Body of pancreas (tissue), 4 donors: ENCODE results near the gene TRIM51.
"Not testable (repeated sequence)": the region's sequence is repeated elsewhere in the genome, so short reads cannot be mapped to it uniquely, and the experiment has no call there.

ENCODE experiments used
- POLR2A ChIP-seq, 3 donors: fragments of 450-650 bp; IDR thresholded peaks; one replicate each; pipeline ENCODE4 v1.6.1; 2016; ENCODE audit warnings: antibody characterized with exemption in 3 of 3, mild to moderate bottlenecking in 2 of 3
- TF ChIP-seq, protein P1 (sequence below), 7 experiments: fragments of 450-650 bp in 4 of 7; fragments of 200-600 bp in 3 of 7; sonication (generic) in 3 of 7; IDR thresholded peaks; one replicate each; pipeline ENCODE4 v1.5.1; 2016 to 2019; ENCODE audit warnings: antibody characterized with exemption in 7 of 7

DNA sequence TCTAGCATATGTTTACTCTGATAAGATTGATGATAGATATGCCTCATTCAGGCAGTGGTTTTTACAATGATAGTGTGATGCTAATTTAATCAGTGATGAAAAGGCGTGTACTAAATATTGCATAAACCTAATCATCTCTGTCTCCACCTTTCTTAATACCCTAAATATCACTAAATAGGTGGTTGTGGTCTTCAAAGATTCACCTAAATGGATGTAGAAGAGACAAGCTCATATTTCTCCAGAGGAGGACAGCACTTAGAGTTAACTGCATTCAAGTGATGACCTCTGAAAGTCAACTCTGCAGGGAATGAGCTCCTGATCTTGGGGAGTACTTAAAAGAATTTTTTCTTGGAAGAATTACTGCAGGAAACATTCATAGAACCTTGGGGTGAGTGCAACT lies at the start of gene TRIM51:
- TF ChIP-seq, protein P1, sequence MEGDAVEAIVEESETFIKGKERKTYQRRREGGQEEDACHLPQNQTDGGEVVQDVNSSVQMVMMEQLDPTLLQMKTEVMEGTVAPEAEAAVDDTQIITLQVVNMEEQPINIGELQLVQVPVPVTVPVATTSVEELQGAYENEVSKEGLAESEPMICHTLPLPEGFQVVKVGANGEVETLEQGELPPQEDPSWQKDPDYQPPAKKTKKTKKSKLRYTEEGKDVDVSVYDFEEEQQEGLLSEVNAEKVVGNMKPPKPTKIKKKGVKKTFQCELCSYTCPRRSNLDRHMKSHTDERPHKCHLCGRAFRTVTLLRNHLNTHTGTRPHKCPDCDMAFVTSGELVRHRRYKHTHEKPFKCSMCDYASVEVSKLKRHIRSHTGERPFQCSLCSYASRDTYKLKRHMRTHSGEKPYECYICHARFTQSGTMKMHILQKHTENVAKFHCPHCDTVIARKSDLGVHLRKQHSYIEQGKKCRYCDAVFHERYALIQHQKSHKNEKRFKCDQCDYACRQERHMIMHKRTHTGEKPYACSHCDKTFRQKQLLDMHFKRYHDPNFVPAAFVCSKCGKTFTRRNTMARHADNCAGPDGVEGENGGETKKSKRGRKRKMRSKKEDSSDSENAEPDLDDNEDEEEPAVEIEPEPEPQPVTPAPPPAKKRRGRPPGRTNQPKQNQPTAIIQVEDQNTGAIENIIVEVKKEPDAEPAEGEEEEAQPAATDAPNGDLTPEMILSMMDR (IDR thresholded peaks at IDR 0.05): not testable (repeated sequence)
- TF ChIP-seq POLR2A (IDR thresholded peaks at IDR 0.05): not testable (repeated sequence)
